ENCODE data around the gene LPCAT4. TPM values are rescaled to one million over a fixed set of nuclear protein-coding genes. Genes with fewer than 3 reads are reported as not detected.

The LPCAT4 gene
- total RNA-seq, 1 experiment from 2014 or later, result 77.1 TPM

DNA sequence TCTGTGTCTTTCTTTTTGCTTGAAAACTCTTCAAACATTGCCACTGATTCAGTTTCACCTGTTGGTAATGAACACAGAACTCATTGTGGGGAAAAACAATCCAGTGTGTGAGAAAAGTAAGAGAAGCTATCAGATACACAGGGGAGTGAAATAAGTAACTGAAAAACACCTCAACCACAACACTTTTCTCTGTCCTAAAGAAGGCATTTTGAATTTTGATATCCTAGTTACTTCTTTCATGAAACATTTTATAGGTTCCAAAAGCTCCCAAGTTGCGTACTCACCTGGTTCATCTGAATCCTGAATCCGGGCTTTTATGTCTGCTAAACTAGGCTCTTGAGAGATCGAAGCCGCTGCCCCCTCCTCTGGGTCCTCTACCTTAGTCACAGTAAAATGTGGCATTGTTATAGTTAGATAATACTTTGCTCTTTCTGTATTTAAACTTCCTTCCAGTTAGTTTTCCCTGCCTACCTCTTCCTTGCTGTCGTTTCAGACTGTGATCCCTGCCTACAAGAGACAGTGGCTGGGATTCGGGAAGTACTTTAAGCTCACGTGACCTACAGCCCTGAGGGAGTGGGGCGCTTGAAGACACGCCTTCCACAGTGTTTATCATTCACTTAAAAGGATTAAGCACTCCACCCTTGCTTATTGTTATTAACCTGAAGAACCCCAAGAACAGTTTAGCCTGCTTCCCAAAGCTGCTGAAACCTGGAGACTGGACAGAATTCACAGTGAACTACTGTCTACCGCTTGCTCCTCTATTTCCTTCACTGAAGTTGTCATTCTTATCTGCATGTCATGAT is 48.5 kb downstream of the LPCAT4 start:
- TF ChIP-seq ELF1 (IDR thresholded peaks at IDR 0.05; ENCODE audit: borderline replicate concordance, low read depth) (0 out of 2 replicates have a peak, but pooled peaks have one; percentile 13), POLR2AphosphoS5 (IDR thresholded peaks at IDR 0.05; ENCODE audit: low read depth, low read length) (peak; percentile 75), RAD21 (IDR thresholded peaks at IDR 0.05; ENCODE audit: low read depth) (no peak)
- TF ChIP-seq, protein P1, sequence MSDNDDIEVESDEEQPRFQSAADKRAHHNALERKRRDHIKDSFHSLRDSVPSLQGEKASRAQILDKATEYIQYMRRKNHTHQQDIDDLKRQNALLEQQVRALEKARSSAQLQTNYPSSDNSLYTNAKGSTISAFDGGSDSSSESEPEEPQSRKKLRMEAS (IDR thresholded peaks at IDR 0.05), result peak; percentile 38; the same call in 1 of the 2 replicates
- H3K27me3 ChIP-seq (ENCODE audit: insufficient read depth, low read length), result no peaks in the 10 kb centered on the region
- H3K27ac ChIP-seq (ENCODE audit: low read depth, low read length), result no peak overlapping the region; the same call in 1 of the 2 replicates
- no peaks in the 10 kb centered on the region for H3K36me3 ChIP-seq (ENCODE audit: control insufficient read depth in 1 of 2, insufficient read depth in 2 of 2, low read length in 2 of 2)
- ChIA-PET RAD21 (ENCODE audit: low non-redundant PET in 1 of 2, low total read pairs in 2 of 2, uncharacterized antibody in 2 of 2, unreplicated experiment in 2 of 2) (no interaction called here), POLR2A (interaction anchor here (0.6 to 2.9 kb wide), 3 partner anchors 10 to 20 kb away, joined by 3 to 9 read pairs (median 4); partner anchors contain the start of gene SLC12A6), CTCF (no interaction called here)
- H2AFZ ChIP-seq (ENCODE audit: low read depth, low read length, poor library complexity, severe bottlenecking), result peak overlapping the region; percentile 34
- peaks cover 26 to 43% of the 10 kb centered on the region in 2 experiments for H3K4me1 ChIP-seq (ENCODE audit: control insufficient read depth in 1 of 2, insufficient read depth in 2 of 2, low read length in 2 of 2)
- peak overlapping the region; percentile 80 for H3K4me2 ChIP-seq (ENCODE audit: low read length)
- no peaks in the 10 kb centered on the region for H3K9me3 ChIP-seq (ENCODE audit: control insufficient read depth in 1 of 2, insufficient read depth in 1 of 2, low read depth in 1 of 2, low read length in 2 of 2)
- H3K4me3 ChIP-seq (replicated peaks in 1 of 2; ENCODE audit: low read depth in 1 of 2, low read length in 2 of 2), result peak overlapping the region; percentile 58 to 61
- peak overlapping the region; percentile 54 for H3K9ac ChIP-seq (ENCODE audit: low read length)
- H3K79me2 ChIP-seq (ENCODE audit: insufficient read depth, low read length), result no peaks in the 10 kb centered on the region
- peak; percentile 50 for DNase-seq (ENCODE audit: low read depth, low spot score)
- intact Hi-C loops (cut with micrococcal nuclease), result loop anchor here (10.0 kb wide), 1 partner anchor 46 kb away; the partner anchor contains the start of gene LPCAT4
- H4K20me1 ChIP-seq (ENCODE audit: insufficient read depth), result no peaks in the 10 kb centered on the region
- peak; percentile 94 for ATAC-seq
- no peaks in the 10 kb centered on the region for H3K9me2 ChIP-seq (ENCODE audit: insufficient read depth)
- TSS peak; percentile 74 for BruUV-seq (replicated peaks)

DNA sequence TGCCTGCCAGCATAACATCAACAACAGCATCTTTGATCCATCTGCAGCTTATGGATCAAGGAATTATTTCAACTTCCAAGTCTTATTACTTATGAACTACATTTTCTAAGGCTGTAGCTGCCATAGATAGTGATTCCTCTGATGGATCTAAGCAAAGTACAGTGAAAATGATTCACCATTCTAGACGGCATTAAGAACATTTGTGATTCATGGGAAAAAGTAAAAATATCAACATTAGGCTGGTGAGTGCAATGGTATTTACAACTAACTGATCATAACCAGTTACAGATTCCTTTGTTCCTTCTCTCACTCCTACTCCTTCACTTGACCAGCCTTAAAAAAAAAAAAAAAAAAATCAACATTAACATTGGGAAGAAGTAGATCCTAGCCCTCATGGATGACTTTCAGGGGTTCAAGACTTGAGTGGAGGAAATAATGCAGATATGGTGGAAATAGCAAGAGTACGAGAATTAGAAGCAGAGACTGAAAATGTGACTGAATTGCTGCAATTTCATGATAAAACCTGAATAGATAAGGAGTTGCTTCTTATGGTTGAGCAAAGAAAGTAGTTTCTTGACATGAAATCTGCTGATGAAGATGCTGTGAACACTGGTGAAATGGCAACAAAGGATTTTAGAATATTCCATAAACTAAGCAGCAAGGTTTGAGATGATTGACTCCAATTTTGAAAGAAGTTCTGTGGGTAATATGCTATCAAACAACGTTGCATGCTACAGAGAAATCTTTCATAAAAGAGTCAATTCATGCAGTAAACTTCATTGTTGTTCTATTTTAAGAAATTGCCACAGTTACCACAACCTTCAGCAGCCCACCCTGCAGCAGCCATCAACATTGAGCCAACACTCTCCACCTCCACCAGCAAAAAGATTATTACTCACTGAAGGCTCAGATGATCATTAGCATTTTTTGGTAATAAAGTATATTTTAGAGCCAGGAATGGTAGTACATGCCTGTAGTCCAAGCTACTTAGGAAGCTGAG is 52.2 kb downstream of the LPCAT4 start:
- Histone ChIP-seq H3K27me3 (ENCODE audit: insufficient read depth, low read length) (no peaks in the 10 kb centered on the region), H3K27ac (ENCODE audit: low read depth, low read length) (no peak overlapping the region), H3K79me2 (ENCODE audit: insufficient read depth, low read length) (no peaks in the 10 kb centered on the region), H3K4me1 (ENCODE audit: control insufficient read depth in 1 of 2, insufficient read depth in 2 of 2, low read length in 2 of 2) (peaks cover 18 to 21% of the 10 kb centered on the region in 2 experiments), H3K9me3 (ENCODE audit: control insufficient read depth in 1 of 2, insufficient read depth in 1 of 2, low read depth in 1 of 2, low read length in 2 of 2) (no peaks in the 10 kb centered on the region), H2AFZ (ENCODE audit: low read depth, low read length, poor library complexity, severe bottlenecking) (no peak overlapping the region), H3K36me3 (ENCODE audit: control insufficient read depth in 1 of 2, insufficient read depth in 2 of 2, low read length in 2 of 2) (no peaks in the 10 kb centered on the region; a peak in 1 of 4 replicates), H3K4me3 (replicated peaks in 1 of 2; ENCODE audit: low read depth in 1 of 2, low read length in 2 of 2) (no peak overlapping the region), H3K9ac (ENCODE audit: low read length) (no peak overlapping the region), H4K20me1 (ENCODE audit: insufficient read depth) (no peaks in the 10 kb centered on the region), H3K4me2 (ENCODE audit: low read length) (no peak overlapping the region), H3K9me2 (ENCODE audit: insufficient read depth) (no peaks in the 10 kb centered on the region)
- no peak for ATAC-seq
- ChIA-PET RAD21 (ENCODE audit: low non-redundant PET in 1 of 2, low total read pairs in 2 of 2, uncharacterized antibody in 2 of 2, unreplicated experiment in 2 of 2) (no interaction called here), CTCF (no interaction called here), POLR2A (no interaction called here)
- intact Hi-C loops (cut with micrococcal nuclease), result loop anchor here (10.0 kb wide), 1 partner anchor 50 kb away; the partner anchor contains the start of gene LPCAT4
- BruUV-seq (replicated peaks), result no TSS peak
- DNase-seq (ENCODE audit: low read depth, low spot score), result no peak
- TF ChIP-seq FOSL1 (IDR thresholded peaks at IDR 0.05; ENCODE audit: low read depth) (no peak), ZFX (IDR thresholded peaks at IDR 0.05) (no peak), CBX3 (IDR thresholded peaks at IDR 0.05; ENCODE audit: low read depth) (no peak), SIN3A (IDR thresholded peaks at IDR 0.05; ENCODE audit: low read depth) (no peak), JUND (IDR thresholded peaks at IDR 0.05) (no peak)
- TF ChIP-seq, protein P1 (IDR thresholded peaks at IDR 0.05), result no peak
- TF ChIP-seq, protein P2, sequence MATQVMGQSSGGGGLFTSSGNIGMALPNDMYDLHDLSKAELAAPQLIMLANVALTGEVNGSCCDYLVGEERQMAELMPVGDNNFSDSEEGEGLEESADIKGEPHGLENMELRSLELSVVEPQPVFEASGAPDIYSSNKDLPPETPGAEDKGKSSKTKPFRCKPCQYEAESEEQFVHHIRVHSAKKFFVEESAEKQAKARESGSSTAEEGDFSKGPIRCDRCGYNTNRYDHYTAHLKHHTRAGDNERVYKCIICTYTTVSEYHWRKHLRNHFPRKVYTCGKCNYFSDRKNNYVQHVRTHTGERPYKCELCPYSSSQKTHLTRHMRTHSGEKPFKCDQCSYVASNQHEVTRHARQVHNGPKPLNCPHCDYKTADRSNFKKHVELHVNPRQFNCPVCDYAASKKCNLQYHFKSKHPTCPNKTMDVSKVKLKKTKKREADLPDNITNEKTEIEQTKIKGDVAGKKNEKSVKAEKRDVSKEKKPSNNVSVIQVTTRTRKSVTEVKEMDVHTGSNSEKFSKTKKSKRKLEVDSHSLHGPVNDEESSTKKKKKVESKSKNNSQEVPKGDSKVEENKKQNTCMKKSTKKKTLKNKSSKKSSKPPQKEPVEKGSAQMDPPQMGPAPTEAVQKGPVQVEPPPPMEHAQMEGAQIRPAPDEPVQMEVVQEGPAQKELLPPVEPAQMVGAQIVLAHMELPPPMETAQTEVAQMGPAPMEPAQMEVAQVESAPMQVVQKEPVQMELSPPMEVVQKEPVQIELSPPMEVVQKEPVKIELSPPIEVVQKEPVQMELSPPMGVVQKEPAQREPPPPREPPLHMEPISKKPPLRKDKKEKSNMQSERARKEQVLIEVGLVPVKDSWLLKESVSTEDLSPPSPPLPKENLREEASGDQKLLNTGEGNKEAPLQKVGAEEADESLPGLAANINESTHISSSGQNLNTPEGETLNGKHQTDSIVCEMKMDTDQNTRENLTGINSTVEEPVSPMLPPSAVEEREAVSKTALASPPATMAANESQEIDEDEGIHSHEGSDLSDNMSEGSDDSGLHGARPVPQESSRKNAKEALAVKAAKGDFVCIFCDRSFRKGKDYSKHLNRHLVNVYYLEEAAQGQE (IDR thresholded peaks at IDR 0.05; ENCODE audit: low read depth), result no peak
